SK-N-SH (cell line): ENCODE measurements around the gene TRIM47. TPM values are rescaled to one million over a fixed set of nuclear protein-coding genes. Genes with fewer than 3 reads are reported as not detected.

ENCODE experiments used
- CTCF ChIA-PET: fragments of 300-600, 350-600 bp; formaldehyde crosslinking; extraction: SDS; loops from one replicate; lab custom pipeline; 2021; lab: Yijun Ruan, JAX
- POLR2A ChIA-PET: fragments of 350-600 bp; sonication (Branson Sonifier 250); formaldehyde crosslinking; extraction: SDS; loops from one replicate; lab custom pipeline; 2020; ENCODE audit warnings: antibody characterized with exemption, inconsistent platforms; lab: Yijun Ruan, JAX
- DNase-seq: peaks from one replicate; pipeline ENCODE4 v3.0.0; 2012
- H2AFZ ChIP-seq: fragments of 200-600 bp; sonication (generic); 2 replicates; pipeline ENCODE4 v1.8.1; 2016; ENCODE audit warnings: antibody characterized with exemption, mild to moderate bottlenecking, low read depth
- H3F3A ChIP-seq: fragments of 200-600 bp; sonication (generic); replicated peaks from 2 replicates; pipeline ENCODE3; 2016; ENCODE audit warnings: antibody characterized with exemption, mild to moderate bottlenecking; ENCODE audit not compliant: insufficient read depth
- H3K27ac ChIP-seq, 2 experiments: fragments of 200-500 bp in 1 of 2; fragments of 200-600 bp in 1 of 2; sonication (Bioruptor generic) in 1 of 2; sonication (generic), shearing (Covaris generic) in 1 of 2; 2 replicates each; pipeline versions ENCODE4 v1.5.1 to v1.6.1; 2014 to 2016; ENCODE audit warnings: low read depth in 2 of 2, inconsistent platforms in 1 of 2, low read length in 1 of 2, mild to moderate bottlenecking in 1 of 2, mixed read lengths in 1 of 2
- H3K27me3 ChIP-seq: fragments of 200-600 bp; sonication (generic), shearing (Covaris generic); 2 replicates; pipeline ENCODE4 v1.6.1; 2016; ENCODE audit warnings: mixed run types; ENCODE audit not compliant: insufficient read depth
- H3K36me3 ChIP-seq, 2 experiments: fragments of 200-500 bp in 1 of 2; fragments of 200-600 bp in 1 of 2; sonication (Bioruptor generic) in 1 of 2; sonication (generic) in 1 of 2; replicated peaks in 1 of 2; 2 replicates each; pipeline versions ENCODE3 to v1.5.1; 2014 to 2016; ENCODE audit warnings: low read length in 1 of 2, mild to moderate bottlenecking in 1 of 2; ENCODE audit not compliant: insufficient read depth in 2 of 2, control insufficient read depth in 1 of 2
- H3K4me1 ChIP-seq, 2 experiments: fragments of 200-500 bp in 1 of 2; fragments of 200-600 bp in 1 of 2; sonication (Bioruptor generic) in 1 of 2; sonication (generic), shearing (Covaris generic) in 1 of 2; 2 replicates each; pipeline versions ENCODE4 v1.5.1 to v1.6.1; 2014 to 2016; ENCODE audit warnings: low read depth in 1 of 2, low read length in 1 of 2, mixed run types in 1 of 2; ENCODE audit not compliant: insufficient read depth in 2 of 2, control insufficient read depth in 1 of 2
- H3K4me2 ChIP-seq: fragments of 200-600 bp; sonication (generic), shearing (Covaris generic); 2 replicates; pipeline ENCODE4 v1.6.1; 2017; ENCODE audit warnings: mixed run types
- H3K4me3 ChIP-seq, 2 experiments: fragments of 200-500 bp in 1 of 2; fragments of 200-600 bp in 1 of 2; sonication (Bioruptor generic) in 1 of 2; sonication (generic), shearing (Covaris generic) in 1 of 2; 2 replicates each; pipeline versions ENCODE4 v1.5.1 to v1.8.1; 2014 to 2016; ENCODE audit warnings: low read depth in 2 of 2, inconsistent platforms in 1 of 2, low read length in 1 of 2, mild to moderate bottlenecking in 1 of 2, mixed read lengths in 1 of 2, moderate library complexity in 1 of 2
- H3K79me2 ChIP-seq: fragments of 200-600 bp; sonication (generic); 2 replicates; pipeline ENCODE4 v1.8.1; 2017; ENCODE audit warnings: mild to moderate bottlenecking; ENCODE audit not compliant: insufficient read depth
- H3K9ac ChIP-seq: fragments of 200-600 bp; sonication (generic); 2 replicates; pipeline ENCODE4 v1.6.1; 2017; ENCODE audit warnings: mixed run types
- H3K9me2 ChIP-seq: fragments of 200-600 bp; sonication (generic); 2 replicates; pipeline ENCODE4 v1.6.1; 2017; ENCODE audit warnings: mixed run types
- H3K9me3 ChIP-seq: fragments of 200-600 bp; sonication (generic); 2 replicates; pipeline ENCODE4 v1.6.1; 2017; ENCODE audit warnings: mixed run types, mild to moderate bottlenecking, moderate library complexity
- H4K20me1 ChIP-seq: fragments of 200-600 bp; sonication (generic); 2 replicates; pipeline ENCODE4 v1.6.1; 2017; ENCODE audit warnings: mild to moderate bottlenecking, mixed run types; ENCODE audit not compliant: insufficient read depth
- EZH2phosphoT487 ChIP-seq: fragments of 200-600 bp; sonication (generic); IDR thresholded peaks from 2 replicates; pipeline ENCODE4 v1.6.1; 2017; ENCODE audit warnings: low read depth, mixed run types, mild to moderate bottlenecking, antibody characterized with exemption, moderate library complexity, borderline replicate concordance
- GABPA ChIP-seq: IDR thresholded peaks from 2 replicates; pipeline ENCODE4 v1.4.0; 2012; ENCODE audit warnings: low read depth, mild to moderate bottlenecking
- IRF3 ChIP-seq: fragments of 150-350 bp; IDR thresholded peaks from 2 replicates; pipeline ENCODE4 v1.6.1; 2016; ENCODE audit warnings: mild to moderate bottlenecking, low read depth, low read length
- MAX ChIP-seq: IDR thresholded peaks from 2 replicates; pipeline ENCODE4 v1.4.0; 2012; ENCODE audit warnings: low read depth
- NFIC ChIP-seq: IDR thresholded peaks from 2 replicates; pipeline ENCODE4 v1.4.0; 2012; ENCODE audit warnings: borderline replicate concordance
- NRF1 ChIP-seq: IDR thresholded peaks from 2 replicates; pipeline ENCODE4 v1.6.1; 2012; ENCODE audit warnings: low read depth, mild to moderate bottlenecking, low read length
- RAD21 ChIP-seq: IDR thresholded peaks from 2 replicates; pipeline ENCODE4 v1.6.1; 2012; ENCODE audit warnings: mild to moderate bottlenecking, low read length
- REST ChIP-seq: IDR thresholded peaks from 2 replicates; pipeline ENCODE4 v1.6.1; 2012; ENCODE audit warnings: mild to moderate bottlenecking, low read depth, low read length, moderate library complexity
- RFX5 ChIP-seq: IDR thresholded peaks from 2 replicates; pipeline ENCODE4 v1.6.1; 2012; ENCODE audit warnings: mild to moderate bottlenecking, improper control_type of control experiment, low read length
- SIN3A ChIP-seq: IDR thresholded peaks from 2 replicates; pipeline ENCODE4 v1.6.1; 2012; ENCODE audit warnings: low read depth, mild to moderate bottlenecking, low read length, moderate library complexity, borderline replicate concordance
- USF2 ChIP-seq: fragments of 150-350 bp; IDR thresholded peaks from 2 replicates; pipeline ENCODE4 v1.6.1; 2017; ENCODE audit warnings: antibody characterized with exemption, low read length, low read depth, borderline replicate concordance
- YY1 ChIP-seq: IDR thresholded peaks from 2 replicates; pipeline ENCODE4 v1.4.0; 2012; ENCODE audit warnings: low read depth, mild to moderate bottlenecking
- WGBS: methylation state at CpG from one replicate; pipeline ENCODE4 v1.1.6; 2017; ENCODE audit warnings: low lambda C conversion rate; 5-methylcytosine and 5-hydroxymethylcytosine counted together
- polyA plus RNA-seq, 3 experiments: library from polyadenylated mRNA; depleted of rRNA; stranded (reverse); fragments of >200 nt; gene quantifications; 2 replicates each; pipeline ENCODE4 v1.2.3, GENCODE V29; 2012

Gene TRIM47
- polyA plus RNA-seq, 1 of the 3 experiments (the other 2 are of a cell fraction) = 5.1 TPM

- Histone ChIP-seq H3K79me2 (peaks cover 44% of the 10 kb centered on the region), H3K27me3 (no peaks in the 10 kb centered on the region), H3K4me1 (peaks cover 13 to 17% of the 10 kb centered on the region in 2 experiments; a peak in 3 of 4 replicates), H3K9me3 (no peaks in the 10 kb centered on the region), H2AFZ (no peak overlapping the region), H3K36me3 (peaks cover 26 to 42% of the 10 kb centered on the region in 2 experiments), H3K9ac (no peak overlapping the region), H3K9me2 (no peaks in the 10 kb centered on the region), H3K4me2 (no peak overlapping the region), H3F3A (peaks cover 24% of the 10 kb centered on the region), H3K4me3 (no peak overlapping the region), H3K27ac (no peak overlapping the region), H4K20me1 (no peaks in the 10 kb centered on the region)
- ChIA-PET CTCF (interaction anchor here (0.6 to 16.0 kb wide), 5 partner anchors 21 to 116 kb away, joined by 3 to 214 read pairs (median 3); partner anchors contain the start of gene TRIM47), POLR2A (interaction anchor here (1.2 kb wide), 1 partner anchor 27 kb away, joined by 3 read pairs; no protein-coding TSS in a partner anchor)
- whole genome bisulfite sequencing = 100% methylated on average over 10 of the region's 13 CpGs
- TF ChIP-seq USF2 = no peak
- TF ChIP-seq IRF3 = no peak
- no peak for TF ChIP-seq RAD21
- TF ChIP-seq RFX5 = no peak
- no peak for TF ChIP-seq NRF1
- no peak for TF ChIP-seq SIN3A
- no peak for TF ChIP-seq YY1
- TF ChIP-seq GABPA = no peak
- TF ChIP-seq EZH2phosphoT487 = no peak
- TF ChIP-seq MAX = no peak
- TF ChIP-seq REST = no peak
- TF ChIP-seq NFIC = no peak
- DNase-seq = no peak
These were observed 21.0 kb upstream of the TRIM47 start for GRCh38 chr17:75899353-75899752.
